GM12892 (cell line): ENCODE measurements around the gene ATP2A3.

Experiments
- DNase-seq: peaks from one replicate; pipeline ENCODE4 v3.0.0; 2011; ENCODE audit not compliant: insufficient read length
- FAIRE-seq: peaks from 2 replicates; lab custom pipeline; 2011; peaks lifted over from hg19 to GRCh38; lab: Jason Lieb, UNC
- POLR2A ChIP-seq: IDR thresholded peaks from 2 replicates; pipeline ENCODE4 v1.6.1; 2011; ENCODE audit warnings: low read depth, low read length, control low read depth
- POLR2AphosphoS5 ChIP-seq: IDR thresholded peaks from 2 replicates; pipeline ENCODE4 v1.6.1; 2011; ENCODE audit warnings: low read depth, low read length, control low read depth
- TAF1 ChIP-seq: IDR thresholded peaks from 2 replicates; pipeline ENCODE4 v1.6.1; 2011; ENCODE audit warnings: low read depth, mild to moderate bottlenecking, control low read depth, low read length, borderline replicate concordance

Gene ATP2A3

DNA sequence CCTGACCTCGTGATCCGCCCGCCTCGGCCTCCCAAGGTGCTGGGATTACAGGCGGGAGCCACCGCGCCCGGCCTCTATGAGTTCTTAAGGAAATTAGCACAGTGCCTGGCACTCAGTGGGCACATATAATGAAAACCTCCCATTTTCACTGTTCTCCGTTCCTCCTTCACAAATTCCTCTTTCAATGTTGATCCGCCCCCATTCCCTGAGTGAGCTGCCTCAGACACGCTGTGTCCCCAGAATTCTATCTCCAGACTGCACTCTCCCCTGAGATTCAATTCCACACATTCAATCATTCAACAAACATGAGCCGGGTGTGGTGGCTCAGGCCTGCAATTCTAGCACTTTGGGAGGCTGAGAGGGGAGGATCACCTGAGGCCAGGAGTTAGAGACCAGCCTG, 55.0 kb downstream of the ATP2A3 start:
- DNase-seq (no peak), FAIRE-seq (no peak)
- no peak for TF ChIP-seq POLR2AphosphoS5

DNA sequence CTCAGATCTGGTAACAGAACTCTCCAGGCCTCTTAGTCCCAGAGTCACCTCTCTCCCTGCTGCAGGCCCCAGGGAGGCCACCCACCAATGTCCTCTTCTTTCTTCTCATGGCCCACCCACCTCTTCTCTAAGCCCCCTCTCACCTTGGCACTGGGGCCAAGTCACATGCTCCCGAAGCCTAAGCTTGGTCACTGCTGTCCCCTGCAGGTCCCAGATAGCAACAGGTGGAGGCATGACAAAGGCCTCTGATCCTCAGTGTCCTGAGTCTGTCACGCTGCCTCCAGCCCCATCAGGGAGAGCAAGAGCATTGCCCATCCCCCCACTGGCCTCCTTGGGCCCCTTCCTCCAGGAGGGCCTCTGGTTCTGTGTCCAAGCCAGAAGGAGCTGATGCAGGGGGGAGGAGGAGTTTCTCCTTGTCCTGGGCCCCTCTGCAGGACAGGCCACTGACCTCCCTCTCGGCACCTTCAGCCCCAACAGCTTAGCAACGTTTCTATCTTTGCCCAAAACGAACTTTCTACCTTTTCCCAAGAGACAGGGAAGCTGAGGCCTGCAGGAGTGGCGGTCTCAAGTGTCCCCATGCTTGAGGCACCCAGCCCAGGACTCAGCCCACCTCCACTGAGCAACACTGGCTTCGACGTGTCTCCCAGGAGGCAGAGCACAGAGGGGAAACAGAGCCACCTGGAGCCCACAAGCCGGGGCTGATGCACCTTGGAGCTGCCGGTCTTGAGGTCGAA, 56.6 kb downstream of the ATP2A3 start:
- DNase-seq, result no peak
- FAIRE-seq, result no peak
- TF ChIP-seq TAF1 (no peak), POLR2AphosphoS5 (no peak), POLR2A (no peak)

DNA sequence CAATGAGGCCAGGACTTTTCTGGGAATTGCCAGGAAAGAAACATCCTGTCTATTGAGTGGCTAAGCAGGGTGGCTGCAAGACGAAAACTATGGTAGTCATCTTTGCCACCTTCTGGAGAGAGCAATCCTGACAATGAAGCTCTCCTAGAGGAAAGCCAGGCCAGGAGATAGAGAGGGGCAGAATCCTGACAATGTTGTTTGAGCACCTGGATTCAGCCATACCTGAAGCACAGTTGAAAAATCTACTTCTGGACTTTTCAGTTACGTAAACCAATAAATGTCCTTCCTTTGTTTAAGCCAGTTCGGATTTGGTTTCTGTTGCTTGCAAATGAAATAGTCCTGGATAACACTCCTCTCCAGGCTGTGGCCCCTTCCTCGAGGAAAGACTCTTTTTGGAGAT, 57.4 kb downstream of the ATP2A3 start:
- TF ChIP-seq TAF1 (no peak), POLR2AphosphoS5 (no peak), POLR2A (no peak)
- DNase-seq (no peak), FAIRE-seq (no peak)

DNA sequence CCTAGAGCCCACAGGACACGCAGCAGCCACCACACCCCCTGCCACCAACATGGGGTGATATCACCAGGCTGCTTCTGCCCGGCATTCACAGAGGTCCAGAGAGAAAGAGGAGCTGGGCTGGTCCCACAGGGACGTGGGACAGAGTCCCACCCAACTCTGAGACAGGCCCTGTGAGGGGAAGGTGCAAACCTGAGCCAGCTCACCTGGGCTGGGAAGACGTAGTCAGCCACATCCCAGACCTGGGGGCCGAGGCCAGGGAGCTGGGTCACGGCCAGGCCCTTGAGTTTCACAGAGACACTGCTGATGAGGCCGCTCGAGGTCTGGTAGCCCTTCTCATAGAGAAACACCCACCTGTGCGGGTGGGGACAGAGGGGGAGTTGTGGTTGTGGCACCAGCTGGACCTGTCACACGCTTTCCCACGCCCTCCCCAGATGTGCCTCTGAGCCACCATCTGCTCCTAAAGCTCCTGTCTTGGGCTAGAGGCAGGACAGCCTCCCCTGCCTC, 59.2 kb downstream of the ATP2A3 start:
- DNase-seq (no peak), FAIRE-seq (no peak)
- TF ChIP-seq POLR2A (no peak), POLR2AphosphoS5 (no peak), TAF1 (0 out of 2 replicates have a peak, but pooled peaks have one; percentile 11)

DNA sequence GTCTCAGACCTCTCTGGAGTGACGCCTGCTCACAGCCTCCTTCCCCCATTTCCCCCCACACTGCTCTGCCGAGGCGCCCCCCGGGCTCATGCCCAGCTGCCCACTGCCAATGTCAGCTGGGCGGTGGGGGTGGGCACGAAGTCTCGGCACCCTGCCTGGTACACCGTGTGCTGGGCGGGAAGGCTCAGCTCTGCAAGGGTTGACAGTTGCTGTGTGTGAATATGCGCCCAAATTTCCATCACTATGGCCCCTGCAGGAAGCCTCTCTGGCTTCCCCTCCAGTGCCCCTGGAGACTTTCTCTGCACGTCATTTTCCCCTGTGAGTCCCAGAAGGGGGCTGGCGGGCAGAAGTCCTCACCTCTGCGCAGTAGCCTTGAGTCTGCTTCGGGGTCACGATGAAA, 59.7 kb downstream of the ATP2A3 start:
- TF ChIP-seq POLR2AphosphoS5 (no peak), POLR2A (no peak), TAF1 (no peak)
- FAIRE-seq, result peak; percentile 73
- DNase-seq, result no peak

DNA sequence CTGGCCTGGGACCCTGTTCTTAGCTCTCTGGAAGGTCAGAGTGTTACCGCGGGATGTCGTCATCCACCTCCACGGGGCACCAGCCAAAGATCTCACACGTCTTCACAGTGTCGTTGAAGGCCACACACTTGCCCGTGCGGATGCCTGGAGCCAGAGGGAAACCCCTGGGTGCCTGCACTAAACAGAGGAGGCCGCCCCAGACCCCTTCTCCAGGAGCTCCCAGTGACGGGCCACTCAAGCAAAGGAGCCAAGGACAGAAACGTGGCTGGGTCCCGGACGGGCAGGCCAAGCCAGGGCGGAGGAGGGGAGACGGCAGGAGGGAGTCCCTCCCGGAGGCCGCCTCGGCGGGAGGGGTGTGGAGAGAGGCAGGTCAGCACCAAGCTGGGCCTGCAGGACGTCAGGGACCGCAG, 60.4 kb downstream of the ATP2A3 start:
- DNase-seq, result no peak
- TF ChIP-seq POLR2A, result no peak
- TF ChIP-seq TAF1, result no peak
- TF ChIP-seq POLR2AphosphoS5, result no peak
- no peak for FAIRE-seq

DNA sequence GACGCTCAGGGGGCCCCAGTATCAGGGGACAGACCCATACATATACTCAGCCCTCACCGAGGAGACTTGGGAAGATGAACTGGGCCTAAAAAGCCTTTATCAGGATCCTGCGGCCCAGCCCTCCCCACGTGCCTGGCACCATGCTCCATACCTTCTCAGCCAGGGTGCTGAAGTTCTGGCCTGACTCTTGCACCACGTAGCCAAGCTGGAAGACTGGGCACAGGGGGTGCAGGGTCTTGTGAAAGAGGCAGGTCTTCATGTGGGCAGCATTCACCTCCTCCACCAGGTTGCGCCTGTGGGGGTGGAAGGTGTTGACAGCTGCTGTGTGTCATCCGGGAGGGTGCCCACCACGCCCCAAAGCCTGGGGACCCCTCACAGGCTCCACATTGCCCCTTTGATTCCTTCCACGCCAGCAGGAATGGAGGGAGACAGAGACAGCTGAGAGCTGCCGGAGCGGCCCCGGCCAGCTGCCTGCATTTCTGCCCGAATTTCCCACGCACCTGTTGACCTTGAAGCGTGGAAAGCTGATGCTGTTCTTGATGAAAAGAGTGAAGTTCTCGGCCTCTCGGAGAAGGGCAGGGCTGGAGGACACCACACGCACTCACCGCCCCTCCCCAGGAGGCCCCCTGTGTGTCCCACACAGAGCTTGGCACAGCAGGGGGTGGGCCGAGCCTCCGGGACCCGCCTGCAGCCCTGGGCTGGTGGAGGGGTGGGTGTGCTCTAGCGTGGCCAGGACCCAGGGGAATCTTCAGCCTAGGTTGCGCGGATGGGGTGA, 61.0 kb downstream of the ATP2A3 start:
- DNase-seq (no peak), FAIRE-seq (no peak)
- TF ChIP-seq TAF1, result no peak
- TF ChIP-seq POLR2AphosphoS5, result no peak
- no peak for TF ChIP-seq POLR2A

DNA sequence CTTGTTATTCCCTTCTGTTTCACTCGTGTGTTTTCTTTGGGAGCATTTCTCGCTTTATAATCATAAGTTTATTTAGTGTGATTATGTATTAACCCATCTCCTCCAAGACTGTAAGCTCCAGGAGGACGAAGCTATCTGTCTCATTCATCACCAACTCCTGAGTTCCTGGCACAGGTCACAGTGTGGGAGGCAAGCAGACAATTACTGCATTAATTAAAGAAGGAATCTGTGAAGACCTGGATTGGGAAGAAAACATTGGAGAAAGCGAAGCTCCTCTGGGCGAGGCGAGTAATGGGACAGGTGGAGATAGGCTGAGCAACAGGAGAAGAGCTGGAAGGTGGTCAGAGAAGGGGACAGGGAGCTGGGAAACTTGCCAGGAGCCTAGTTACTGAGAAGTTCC, 63.6 kb downstream of the ATP2A3 start:
- DNase-seq (no peak), FAIRE-seq (no peak)
- TF ChIP-seq POLR2A (no peak), POLR2AphosphoS5 (no peak), TAF1 (no peak)

DNA sequence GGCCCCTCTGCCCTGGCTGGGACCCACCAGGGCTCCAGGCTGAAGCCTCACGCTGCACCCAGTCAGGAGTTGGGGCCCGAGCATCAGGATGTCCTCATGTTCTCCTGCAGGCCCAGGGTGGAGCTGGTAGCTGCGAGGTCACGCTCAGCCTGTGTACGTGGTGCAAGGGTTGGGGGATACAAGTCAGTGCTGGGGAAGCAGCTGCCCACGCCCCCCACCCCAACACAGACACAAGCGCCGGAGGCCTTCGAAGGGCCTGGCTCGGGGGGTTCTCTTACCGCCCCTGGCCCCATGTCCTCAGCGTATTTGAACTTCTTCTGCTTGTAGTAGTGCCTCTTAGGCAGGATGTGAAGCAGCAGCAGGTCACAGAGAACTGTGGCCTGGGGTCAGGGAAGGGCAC, 66.5 kb downstream of the ATP2A3 start:
- DNase-seq, result no peak
- TF ChIP-seq POLR2A (no peak), TAF1 (no peak), POLR2AphosphoS5 (no peak)
- FAIRE-seq, result no peak

DNA sequence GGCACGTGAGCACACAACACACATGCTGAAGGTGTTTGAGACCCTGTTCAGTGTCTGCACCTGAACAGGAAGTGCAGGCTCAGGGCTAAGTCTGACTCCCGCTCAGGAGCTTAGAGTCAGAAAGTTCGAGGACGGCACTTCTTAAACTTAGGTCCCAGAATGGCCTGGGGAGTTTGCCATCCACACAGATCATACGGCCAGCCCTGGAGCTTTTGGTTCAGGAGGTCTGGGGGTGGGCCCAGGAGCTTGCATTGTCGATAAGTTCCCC, 67.3 kb downstream of the ATP2A3 start:
- DNase-seq (no peak), FAIRE-seq (no peak)
- TF ChIP-seq TAF1, result no peak

DNA sequence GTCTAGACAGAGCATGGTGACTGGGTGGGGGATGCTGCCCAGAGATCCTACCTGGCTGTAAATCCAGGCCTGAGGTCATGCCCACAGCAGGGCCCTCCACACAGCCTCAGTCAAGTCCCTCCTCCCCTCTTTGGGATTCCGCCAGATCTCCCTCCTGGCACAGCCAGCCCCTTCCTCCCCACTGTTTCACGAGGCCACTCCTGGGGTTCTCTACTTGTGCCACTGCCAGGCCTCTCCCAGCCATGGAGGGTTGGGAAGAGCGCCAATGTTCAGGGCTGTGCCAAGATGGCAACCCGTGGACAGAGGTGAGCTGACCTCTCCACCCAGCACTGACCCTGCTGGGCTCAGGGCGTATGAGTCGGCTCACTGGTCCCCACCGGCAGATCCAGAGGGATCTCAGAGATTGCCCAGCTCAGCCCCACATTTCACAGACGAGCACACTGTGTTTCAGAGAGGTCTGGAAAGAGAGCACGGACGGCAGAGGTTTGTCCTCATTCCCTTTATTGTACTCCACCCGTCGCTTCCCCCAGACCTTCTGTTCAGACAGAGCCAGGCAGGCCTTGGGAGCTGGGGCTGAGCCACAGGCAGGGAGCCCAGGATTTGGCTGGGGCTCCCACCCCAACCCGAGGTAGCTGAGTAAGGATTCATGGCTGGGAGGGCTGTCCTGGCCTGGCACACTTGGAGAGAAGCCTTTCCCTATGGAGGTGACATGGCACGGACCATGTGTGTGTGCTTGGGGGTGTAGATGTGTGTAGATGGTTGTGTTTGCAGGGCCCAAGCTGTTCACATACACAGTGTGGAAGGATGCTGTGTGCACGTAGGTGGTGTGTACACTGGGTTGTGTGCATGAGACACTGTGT, 67.9 kb downstream of the ATP2A3 start:
- FAIRE-seq, result no peak
- TF ChIP-seq TAF1 (no peak), POLR2A (no peak), POLR2AphosphoS5 (no peak)
- no peak for DNase-seq

DNA sequence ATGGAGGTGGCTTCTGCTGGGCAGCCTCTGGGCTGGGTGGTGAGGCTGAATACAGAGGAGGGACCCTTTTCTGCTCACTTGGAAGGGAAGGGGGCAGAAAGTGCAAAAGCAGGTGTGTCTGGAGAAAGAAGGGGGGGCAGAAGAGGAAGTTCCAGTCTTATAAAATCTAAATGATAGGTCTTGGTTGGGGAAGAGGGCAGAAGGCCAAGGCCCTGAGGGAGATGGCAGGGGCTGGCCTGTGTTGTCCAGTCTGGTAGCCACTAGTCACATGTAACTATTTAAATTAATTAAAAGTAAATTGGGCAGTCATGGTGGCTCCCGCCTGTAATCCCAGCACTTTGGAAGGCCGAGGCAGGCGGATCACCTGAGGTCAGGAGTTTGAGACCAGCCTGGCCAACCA, 68.9 kb downstream of the ATP2A3 start:
- no peak for FAIRE-seq
- TF ChIP-seq POLR2AphosphoS5, result no peak
- TF ChIP-seq POLR2A, result no peak
- TF ChIP-seq TAF1, result no peak
- no peak for DNase-seq
